ENCODE measurements around the gene SUPT3H.
"Not testable (repeated sequence)": the region's sequence is repeated elsewhere in the genome, so short reads cannot be mapped to it uniquely, and the experiment has no call there.

The SUPT3H gene

DNA sequence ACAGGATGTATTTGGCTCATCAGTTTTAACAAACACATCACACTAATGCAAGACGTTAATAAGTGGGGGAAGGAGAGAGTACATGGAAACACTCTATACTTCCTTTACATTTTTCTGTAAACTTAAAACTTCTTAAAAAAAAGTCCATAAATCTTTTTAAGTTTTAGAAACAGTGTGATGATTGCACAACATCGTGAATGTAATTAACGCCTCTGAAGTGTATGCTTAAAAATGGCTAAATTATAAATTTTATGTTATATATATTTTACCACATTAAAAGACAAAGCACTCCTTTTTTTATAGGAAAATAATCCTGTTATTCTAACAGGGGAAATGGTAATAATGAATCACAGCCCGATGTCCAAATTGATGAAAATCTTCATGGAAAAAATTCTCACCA, 193.7 kb downstream of the SUPT3H start:
- DNase-seq (ENCODE audit: low read depth, low spot score): no peak

- DNase-seq (ENCODE audit: low read depth, low spot score): not testable (repeated sequence)
Measured at GRCh38 chr6:45176373-45176772, 201.4 kb downstream of the SUPT3H start.

DNA sequence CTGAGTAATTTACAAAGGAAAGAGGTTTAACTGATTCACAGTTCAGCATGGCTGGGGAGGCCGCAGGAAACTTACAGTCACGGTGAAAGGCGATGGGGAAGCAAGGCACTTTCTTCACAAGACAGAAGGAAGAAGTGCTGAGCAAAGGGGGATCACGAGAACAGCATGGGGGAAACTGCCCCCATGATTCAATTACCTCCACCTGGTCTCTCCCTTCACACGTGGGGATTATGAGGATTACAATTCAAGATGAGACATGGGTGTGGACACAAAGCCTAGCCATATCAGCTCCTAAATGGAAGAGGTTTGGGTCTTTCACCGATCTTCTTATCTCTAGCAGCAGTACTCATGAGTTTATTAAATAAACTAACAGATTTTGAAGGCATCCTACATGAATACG, 202.5 kb downstream of the SUPT3H start:
- no peak for DNase-seq (ENCODE audit: low read depth, low spot score)

DNA sequence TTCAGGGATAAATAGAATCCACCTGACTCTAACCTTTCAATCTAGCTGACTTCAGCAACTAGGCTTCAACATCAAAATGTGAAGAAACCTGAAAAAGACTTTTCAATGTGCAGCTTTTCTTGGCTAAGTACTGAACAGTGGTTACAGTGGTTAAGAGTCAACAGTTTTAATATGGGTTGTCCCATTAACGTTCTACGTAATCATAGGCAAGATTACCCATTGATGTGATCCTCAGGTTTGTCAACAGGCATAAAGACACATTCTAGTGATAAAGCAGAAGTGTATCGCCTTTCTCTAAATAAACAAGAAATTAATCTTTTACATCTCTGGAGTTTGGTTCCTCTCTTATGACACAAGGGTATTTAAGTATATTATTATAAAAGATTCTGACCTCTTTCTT, 203.7 kb downstream of the SUPT3H start:
- DNase-seq (ENCODE audit: low read depth, low spot score): no peak

DNA sequence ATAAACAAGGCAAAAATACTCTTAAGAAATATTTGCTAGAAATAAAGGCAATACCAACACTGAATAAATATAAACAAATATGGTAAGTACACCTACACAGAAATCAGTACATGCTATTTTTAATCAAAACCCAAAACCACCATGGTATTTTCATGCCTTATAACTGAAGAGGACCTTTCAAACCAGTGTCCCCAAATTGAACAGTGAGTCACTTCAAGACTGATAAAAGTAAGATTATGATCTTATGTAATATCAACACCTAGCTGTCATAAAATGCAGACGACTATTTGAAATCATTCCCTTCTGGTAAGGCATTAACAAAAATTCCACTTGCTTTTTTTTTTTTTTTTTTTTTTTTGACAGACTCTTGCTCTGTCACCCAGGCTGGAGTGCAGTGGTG, 206.4 kb downstream of the SUPT3H start:
- DNase-seq (ENCODE audit: low read depth, low spot score): no peak

DNA sequence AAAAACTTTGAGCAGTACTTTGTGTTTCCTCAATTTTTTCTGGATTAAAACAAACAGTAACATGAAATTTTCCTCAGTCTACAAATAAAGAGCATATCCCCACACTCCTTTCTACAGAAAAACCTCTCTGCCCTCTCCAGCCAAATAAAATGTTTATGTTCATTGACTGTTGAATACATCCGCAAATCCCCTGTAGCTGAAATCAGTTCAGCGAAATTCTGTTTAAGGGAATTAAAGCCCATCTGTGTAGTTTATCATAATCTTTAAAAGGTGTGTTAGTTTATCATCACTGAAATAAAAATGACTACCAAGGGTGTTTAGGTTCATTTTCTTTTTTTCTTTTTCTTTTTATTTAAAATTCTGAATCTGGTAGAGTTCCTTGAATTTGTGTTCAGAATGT, 207.4 kb downstream of the SUPT3H start:
- DNase-seq (ENCODE audit: low read depth, low spot score): no peak

DNA sequence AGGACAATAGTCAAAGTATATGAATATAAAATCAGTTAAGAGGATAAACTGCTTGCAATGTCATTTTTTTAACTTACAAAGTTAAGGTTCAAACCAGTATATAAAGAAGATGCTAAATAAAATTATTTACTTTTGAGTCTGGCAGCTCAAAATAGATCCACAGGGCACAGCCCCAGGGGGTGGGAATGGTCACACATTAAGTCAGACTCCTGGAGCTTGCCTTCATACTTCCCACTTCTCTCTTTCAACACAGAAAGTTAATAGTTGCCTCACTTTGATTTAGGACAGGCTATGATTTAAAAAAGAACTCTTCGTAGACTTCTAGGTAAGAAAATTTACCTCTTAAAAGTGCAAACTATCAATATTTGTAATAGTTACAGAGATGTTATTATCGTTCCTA, 207.9 kb downstream of the SUPT3H start:
- DNase-seq (ENCODE audit: low read depth, low spot score): no peak

- no peak for DNase-seq (ENCODE audit: low read depth, low spot score)
Measured at GRCh38 chr6:45163952-45164766, 213.6 kb downstream of the SUPT3H start.

DNA sequence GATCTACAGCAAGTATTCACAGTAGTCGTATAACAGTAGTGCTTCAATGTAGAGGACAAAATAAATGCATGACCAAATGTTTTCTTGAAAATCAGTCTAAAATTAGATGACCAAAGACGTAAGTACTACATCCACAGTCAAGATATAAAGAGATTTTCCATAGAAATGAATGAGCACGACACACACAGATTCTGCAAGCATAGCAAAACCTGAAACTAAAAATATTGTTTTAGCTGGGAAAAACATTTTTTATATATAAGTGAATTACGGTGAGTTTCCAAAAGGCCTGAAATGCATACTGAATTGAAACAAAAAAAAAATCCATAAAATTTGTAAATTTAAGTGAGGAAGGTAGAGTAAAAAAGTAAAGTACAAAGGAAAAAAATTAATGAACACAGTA, 217.4 kb downstream of the SUPT3H start:
- no peak for DNase-seq (ENCODE audit: low read depth, low spot score)

DNA sequence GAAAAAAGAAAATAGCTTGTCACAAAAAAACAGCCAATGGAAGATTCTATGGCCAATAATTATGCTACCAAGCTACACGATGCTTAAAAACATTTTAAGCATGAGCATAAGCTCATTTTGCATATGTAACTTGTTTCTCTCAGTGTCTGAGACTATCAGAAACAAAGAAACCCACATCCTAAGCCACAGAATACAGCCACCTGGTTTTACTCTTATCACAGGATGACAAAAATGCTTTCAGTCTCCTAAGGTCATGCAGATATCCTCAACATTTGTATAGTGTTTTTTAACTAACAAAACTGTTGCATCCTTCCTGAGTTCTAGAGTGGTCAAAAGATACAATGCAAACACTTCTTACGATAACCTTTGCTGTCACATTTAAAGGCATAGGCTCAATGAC, 221.7 kb downstream of the SUPT3H start:
- no peak for DNase-seq (ENCODE audit: low read depth, low spot score)

- no peak for DNase-seq (ENCODE audit: low read depth, low spot score)
Measured at GRCh38 chr6:45155341-45155894, 222.3 kb downstream of the SUPT3H start.

DNA sequence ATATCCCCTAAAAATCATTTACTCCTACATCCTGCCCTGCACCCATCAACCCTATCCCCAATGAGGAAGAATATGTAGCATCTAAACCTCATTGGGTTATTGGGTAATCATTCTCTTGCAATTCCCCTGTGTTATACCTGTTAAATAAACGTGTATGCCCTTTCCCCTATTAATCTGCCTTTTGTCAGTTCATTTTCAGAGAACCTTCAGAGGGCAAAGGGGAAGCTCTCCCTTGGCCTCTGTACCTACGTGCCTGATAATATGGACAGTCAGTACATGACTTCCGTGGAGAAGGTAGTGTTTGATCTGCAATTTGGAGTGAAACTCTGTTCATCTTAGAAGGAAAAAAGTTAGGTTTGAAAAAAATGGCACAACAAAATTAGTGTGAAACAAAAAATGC, 223.1 kb downstream of the SUPT3H start:
- DNase-seq (ENCODE audit: low read depth, low spot score): no peak

DNA sequence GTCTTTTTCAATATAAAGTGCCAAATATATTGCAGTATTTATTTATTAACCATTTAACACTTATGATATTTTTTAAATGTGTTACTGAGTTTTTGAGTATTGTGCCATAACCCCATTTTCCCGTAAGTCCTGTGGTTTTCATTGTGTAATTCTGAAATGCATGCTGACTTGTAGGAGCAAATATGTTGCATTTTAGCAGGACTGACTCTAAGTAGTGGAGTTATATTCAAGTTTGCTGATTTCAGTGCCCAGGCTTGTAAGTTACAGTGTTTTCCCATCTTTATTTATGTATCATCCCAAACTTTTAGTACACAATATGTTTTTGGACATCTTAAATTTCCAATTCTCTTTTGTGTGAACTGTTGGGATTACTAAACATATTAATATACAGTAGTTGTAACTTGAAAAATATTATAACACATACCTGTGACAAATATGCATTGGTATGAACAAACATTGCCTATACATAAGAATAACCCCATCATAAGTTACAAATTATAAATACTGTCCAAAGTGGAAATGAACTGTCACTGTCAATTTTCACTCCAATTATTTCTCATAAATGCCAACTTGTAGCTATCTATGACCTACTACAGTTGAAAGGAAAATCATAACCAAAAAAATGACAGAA, 228.9 kb downstream of the SUPT3H start:
- DNase-seq (ENCODE audit: low read depth, low spot score): no peak

DNA sequence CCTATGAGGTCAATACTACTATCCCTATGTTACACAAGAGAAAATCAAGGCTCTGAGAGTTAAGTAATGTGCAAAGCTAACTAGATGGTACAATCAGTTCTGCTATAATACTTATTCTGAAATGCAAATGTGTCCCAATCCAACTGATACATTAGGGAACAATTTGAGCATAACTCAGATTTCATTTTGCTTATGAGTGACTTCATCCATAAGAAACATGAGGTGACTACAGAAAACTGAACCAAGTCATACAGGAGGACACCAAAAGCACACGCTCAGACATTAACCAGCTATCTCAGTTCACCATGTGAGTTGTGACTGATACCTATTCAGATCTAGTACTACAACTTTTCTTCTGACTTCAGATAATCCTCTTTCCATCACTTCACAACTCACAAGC, 229.5 kb downstream of the SUPT3H start:
- no peak for DNase-seq (ENCODE audit: low read depth, low spot score)

DNA sequence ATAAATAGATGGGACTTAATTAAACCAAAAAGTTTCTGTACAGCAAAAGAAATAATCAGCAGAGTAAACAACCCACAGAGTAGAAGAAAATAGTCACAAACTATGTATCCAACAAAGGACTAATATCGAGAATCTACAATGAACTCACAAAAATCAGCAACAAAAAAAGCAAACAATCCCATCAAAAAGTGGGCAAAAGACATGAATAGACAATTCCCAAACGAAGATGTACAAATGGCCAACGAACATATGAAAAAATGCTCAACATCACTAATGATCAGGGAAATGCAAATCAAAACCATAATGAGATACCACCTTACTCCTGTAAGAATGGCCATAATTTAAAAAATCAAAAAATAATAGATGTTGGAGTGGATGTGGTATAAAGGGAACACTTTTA, 232.1 kb downstream of the SUPT3H start:
- DNase-seq (ENCODE audit: low read depth, low spot score): not testable (repeated sequence)

DNA sequence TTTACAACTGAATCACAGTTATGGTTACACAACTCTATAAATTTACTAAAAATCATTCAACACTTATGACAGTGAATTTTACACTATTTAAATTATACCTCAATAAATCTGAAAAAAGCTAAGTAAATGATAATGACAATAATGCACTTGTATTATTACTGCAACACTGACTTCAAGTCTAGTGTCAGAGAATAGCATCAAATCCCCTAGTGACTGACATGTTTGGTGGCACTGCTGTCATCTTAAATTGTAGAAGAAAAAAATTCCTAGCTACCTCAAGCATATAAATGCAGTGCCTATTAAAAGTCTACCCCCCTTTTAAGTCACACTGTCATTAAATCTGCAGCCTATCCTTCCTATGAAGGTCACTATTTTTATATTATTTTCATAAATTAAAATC, 239.0 kb downstream of the SUPT3H start:
- DNase-seq (ENCODE audit: low read depth, low spot score): no peak

DNA sequence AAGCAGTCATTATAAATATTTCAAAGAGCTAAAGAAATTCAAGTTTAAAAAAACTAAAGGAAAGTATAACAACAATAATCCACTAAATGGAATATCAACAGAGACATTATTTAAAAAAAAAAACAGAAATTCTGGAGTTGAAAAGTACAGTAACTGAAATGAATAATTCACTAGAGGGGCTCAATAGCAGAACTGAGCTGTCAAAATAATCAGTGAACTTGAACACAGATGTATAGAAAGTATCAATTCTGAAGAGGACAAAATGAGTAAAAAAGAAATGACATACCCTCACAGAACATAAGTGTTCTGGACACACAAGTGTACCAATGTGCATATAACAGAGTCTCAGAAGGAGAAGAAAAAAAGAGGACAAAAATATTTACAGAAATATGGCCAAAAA, 241.2 kb downstream of the SUPT3H start:
- DNase-seq (ENCODE audit: low read depth, low spot score): no peak

GRCh38 chr6:45132658-45133294, 245.0 kb downstream of the SUPT3H start:
- no peak for DNase-seq (ENCODE audit: low read depth, low spot score)

DNA sequence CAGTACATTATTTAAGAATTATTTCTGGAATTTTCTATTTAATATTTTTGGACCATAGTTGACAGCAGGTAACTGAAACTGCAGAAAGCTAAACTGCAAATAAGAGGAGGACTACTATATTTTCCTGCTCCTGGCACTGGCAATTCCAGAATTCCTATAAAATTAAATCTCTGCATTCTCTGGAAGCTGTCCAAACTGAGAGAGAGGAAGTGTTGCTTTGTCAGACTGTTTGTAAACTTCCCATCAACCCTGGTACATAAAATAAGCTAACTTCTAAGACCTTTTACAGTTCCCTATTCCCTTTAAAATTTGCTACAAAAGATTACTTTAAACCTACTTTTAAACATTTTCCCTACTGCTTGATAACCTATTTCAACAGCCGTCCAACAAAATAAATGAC, 245.7 kb downstream of the SUPT3H start:
- no peak for DNase-seq (ENCODE audit: low read depth, low spot score)

GRCh38 chr6:45129051-45129450, 248.7 kb downstream of the SUPT3H start:
- no peak for DNase-seq (ENCODE audit: low read depth, low spot score)

- no peak for DNase-seq (ENCODE audit: low read depth, low spot score)
Measured at GRCh38 chr6:45127185-45127584, 250.5 kb downstream of the SUPT3H start.

- no peak for DNase-seq (ENCODE audit: low read depth, low spot score)
Measured at GRCh38 chr6:45126033-45126432, 251.7 kb downstream of the SUPT3H start.

GRCh38 chr6:45123023-45123422, 254.7 kb downstream of the SUPT3H start:
- DNase-seq (ENCODE audit: low read depth, low spot score): no peak

Data from brain pericyte (primary cell).